LNCaP clone FGC (cell line): ENCODE measurements around the gene BOD1.

ENCODE experiments used
- DNase-seq: peaks from one replicate; pipeline ENCODE4 v3.0.0-alpha.2; 2011; ENCODE audit warnings: low read depth
- H3K4me3 ChIP-seq: 2 replicates; pipeline ENCODE4 v1.5.1; 2011; ENCODE audit warnings: mild to moderate bottlenecking, low read depth, low read length, control low read depth
- TF ChIP-seq, protein P1 (sequence below): IDR thresholded peaks from 2 replicates; pipeline ENCODE4 v1.5.1; 2012; ENCODE audit warnings: mild to moderate bottlenecking; ENCODE audit not compliant: control insufficient read depth, insufficient read depth; ENCODE audit errors: extremely low read depth

The BOD1 gene

DNA sequence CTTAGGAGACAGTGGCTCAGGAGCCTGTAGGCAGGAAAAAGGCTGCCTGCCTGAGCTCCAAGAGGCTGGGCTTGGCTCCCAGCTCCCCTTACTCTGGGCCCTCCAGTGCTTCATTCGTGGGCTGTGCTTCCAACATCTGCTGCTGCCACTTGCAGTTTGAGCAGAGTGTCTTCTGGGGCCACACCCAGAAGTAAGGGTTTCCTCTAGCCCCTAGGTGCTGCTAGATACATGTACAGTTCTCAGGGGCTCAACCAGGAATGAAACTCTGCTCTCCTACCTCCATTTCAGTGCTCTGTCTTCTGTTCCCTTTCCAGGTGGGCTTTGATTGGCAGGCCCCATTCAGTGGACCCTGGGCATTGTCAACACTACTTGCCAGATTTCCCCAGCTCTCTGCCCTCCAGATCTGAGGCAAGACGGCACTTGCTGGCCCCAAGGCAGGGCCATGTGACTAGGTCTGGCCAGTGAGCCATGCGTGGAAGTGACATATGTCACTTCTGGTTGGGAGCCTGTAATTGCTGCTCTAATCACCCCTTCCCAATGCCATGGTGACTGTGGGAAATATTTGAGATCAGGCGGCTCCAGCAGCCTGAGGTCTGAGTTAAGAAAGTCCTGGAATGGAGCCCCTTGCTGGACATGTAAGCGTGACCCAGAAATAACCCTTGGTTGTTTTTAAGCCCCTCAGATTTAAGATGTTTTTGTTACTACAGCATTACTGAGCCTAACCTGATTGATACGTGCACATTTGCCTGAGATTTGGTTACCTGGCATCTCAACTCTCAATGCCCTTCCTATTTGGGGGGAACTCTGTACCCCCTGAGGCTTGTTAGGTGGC is 9.4 kb upstream of the BOD1 start:
- TF ChIP-seq, protein P1, sequence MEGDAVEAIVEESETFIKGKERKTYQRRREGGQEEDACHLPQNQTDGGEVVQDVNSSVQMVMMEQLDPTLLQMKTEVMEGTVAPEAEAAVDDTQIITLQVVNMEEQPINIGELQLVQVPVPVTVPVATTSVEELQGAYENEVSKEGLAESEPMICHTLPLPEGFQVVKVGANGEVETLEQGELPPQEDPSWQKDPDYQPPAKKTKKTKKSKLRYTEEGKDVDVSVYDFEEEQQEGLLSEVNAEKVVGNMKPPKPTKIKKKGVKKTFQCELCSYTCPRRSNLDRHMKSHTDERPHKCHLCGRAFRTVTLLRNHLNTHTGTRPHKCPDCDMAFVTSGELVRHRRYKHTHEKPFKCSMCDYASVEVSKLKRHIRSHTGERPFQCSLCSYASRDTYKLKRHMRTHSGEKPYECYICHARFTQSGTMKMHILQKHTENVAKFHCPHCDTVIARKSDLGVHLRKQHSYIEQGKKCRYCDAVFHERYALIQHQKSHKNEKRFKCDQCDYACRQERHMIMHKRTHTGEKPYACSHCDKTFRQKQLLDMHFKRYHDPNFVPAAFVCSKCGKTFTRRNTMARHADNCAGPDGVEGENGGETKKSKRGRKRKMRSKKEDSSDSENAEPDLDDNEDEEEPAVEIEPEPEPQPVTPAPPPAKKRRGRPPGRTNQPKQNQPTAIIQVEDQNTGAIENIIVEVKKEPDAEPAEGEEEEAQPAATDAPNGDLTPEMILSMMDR: no peak
- no peak for DNase-seq
- H3K4me3 ChIP-seq: no peak overlapping the region

DNA sequence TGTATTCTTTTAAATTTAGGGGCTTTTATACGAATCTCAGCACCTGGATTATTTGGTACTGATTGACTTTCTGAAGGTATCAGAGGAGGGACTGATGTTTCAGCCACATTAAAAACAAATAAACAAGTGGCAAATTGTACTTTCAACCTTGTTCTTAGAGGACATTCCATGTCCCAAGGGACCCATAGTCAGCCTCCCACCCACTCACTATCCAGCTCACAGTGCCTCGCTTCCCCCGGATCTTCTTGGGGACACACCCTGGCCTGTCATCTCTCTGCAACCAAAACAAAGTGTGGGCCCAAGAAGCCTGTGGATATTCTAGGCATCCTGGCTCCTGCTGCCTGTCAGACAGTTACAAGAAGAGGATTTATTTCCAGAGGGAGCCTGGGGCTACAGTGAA is 8.8 kb upstream of the BOD1 start:
- H3K4me3 ChIP-seq: no peak overlapping the region
- TF ChIP-seq, protein P1: no peak
- no peak for DNase-seq

DNA sequence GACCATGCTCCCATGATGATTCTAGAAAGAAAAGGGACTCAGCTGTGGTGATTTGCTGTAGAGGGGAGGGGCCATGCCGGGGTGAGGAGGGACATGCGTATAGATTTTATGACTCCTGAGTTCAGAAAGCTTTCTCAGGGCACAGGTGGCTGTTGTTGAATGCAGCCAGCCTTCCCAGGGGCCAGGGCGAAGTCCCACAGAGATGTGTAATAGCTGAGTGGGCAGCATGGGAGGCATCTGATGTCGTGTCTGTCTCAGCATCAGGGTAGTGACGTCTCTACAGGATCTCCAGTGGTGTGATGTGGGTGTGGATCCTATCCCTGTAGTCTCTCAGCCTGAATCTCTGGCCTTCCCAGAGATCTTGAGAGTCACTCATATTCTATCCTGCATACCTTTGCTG is 7.8 kb upstream of the BOD1 start:
- no peak for DNase-seq
- no peak overlapping the region for H3K4me3 ChIP-seq
- TF ChIP-seq, protein P1: no peak

DNA sequence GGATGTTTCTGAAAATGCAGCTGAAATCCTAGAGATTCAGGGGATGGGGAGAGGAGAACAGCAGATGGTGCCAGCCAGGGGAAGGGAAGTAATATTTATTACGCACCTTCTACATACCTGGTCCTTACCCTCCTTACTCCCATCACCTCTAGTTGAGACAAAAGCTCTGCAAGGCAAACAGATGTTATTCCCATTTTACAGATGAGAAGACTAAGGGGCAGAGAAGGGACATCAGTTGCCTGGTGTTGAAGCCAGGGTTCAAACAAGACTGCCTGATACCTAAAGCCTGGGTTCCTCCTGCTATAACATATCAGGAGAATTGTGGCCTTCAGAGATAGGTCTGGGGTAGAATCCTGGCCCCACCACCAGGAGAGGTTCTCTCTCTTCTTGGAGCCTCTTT is 7.3 kb upstream of the BOD1 start:
- no peak for DNase-seq
- TF ChIP-seq, protein P1: no peak
- no peak overlapping the region for H3K4me3 ChIP-seq

DNA sequence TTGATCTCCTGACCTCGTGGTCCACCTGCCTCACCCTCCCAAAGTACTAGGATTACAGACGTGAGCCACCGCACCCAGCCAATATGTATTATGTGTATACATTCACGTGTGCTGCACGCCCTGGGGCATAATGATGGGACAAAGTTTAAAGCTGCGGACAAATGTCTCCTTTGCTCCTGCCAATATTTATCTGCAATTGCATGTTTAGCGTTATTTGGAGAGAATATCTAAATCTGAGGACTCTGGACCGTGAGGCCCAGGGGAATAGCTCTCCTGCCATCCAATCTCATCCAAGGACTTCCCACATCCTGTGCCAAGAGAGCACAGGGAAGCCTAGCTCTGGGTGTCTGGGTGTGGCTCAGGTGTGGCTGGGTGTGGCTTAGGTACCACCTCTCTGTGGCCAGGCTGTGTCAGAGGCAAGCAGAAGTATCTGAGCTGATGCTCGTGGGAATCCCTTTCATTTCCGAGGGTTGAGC is 6.9 kb upstream of the BOD1 start:
- TF ChIP-seq, protein P1: no peak
- DNase-seq: no peak
- no peak overlapping the region for H3K4me3 ChIP-seq

DNA sequence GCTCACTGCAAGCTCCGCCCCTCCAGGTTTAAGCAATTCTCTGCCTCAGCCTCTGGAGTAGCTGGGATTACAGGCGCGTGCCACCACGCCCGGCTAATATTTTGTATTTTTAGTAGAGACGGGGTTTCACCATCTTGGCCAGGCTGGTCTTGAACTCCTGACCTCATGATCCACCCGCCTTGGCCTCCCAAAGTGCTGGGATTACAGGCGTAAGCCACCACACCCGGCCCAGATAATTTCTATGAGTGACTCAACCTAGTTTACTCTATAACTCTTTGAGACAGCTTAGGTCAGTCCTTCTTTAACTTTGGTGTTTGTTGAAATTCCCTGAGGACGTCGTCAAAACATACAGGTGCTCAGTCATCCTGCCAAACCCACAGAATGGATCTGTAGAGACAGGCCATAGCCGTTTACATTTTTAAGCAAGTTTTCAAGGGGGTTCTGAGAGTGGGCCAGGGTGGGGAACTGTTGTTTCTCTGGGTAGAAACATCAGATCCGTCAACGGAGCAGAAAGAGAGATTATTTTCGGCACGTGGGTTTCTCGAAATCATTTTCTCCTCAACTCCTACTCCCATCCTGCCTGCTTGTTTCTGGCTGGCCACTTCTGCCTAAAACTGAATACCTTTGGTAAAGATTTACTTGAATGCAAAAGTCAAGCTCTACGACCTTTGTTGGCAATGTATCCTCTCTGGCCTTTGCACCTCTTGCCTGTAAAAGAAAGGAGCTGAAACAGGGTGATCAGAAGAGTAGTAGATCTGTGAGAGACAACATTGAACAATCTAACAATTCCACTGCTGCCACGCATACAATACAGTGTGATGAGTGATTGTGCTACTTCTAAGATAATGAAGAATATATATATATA is 6.0 kb upstream of the BOD1 start:
- TF ChIP-seq, protein P1: no peak
- H3K4me3 ChIP-seq: no peak overlapping the region
- DNase-seq: no peak
